SK-N-SH treated with all-trans-retinoic acid at 6 μM for 48 hours (cell line): Measurements from ENCODE around the gene KIAA1210.

ENCODE experiments used
- ATAC-seq: fragments of 200-7000 bp; cut with Tn5 transposase; 3 replicates; pipeline ENCODE4 v1.9.1; 2020; ENCODE audit warnings: mild to moderate bottlenecking, moderate library complexity
- ARNTL ChIP-seq: fragments of 450-650 bp; formaldehyde crosslinking; IDR thresholded peaks from 2 replicates; pipeline ENCODE4 v1.5.0; 2020; ENCODE audit warnings: low read depth, mild to moderate bottlenecking, moderate library complexity, borderline replicate concordance
- BACH2 ChIP-seq: fragments of 250-450 bp; sonication (Bioruptor Pico); IDR thresholded peaks from 2 replicates; pipeline ENCODE4 v1.9.0; 2021; ENCODE audit warnings: mild to moderate bottlenecking, borderline replicate concordance
- CREB5 ChIP-seq: fragments of 250-450 bp; sonication (Bioruptor Pico); IDR thresholded peaks from 2 replicates; pipeline ENCODE4 v1.5.1; 2020; ENCODE audit warnings: low read depth, mild to moderate bottlenecking, moderate library complexity
- CSDC2 ChIP-seq: fragments of 250-450 bp; sonication (Bioruptor Pico); IDR thresholded peaks from 2 replicates; pipeline ENCODE4 v1.5.0; 2020; ENCODE audit warnings: mild to moderate bottlenecking, moderate library complexity
- CSRNP3 ChIP-seq: fragments of 250-450 bp; sonication (Bioruptor Pico); IDR thresholded peaks from 2 replicates; pipeline ENCODE4 v1.5.1; 2021; ENCODE audit warnings: mild to moderate bottlenecking, moderate library complexity
- ESRRG ChIP-seq: fragments of 250-450 bp; sonication (Bioruptor Pico); IDR thresholded peaks from 2 replicates; pipeline ENCODE4 v1.6.1; 2021; ENCODE audit warnings: mild to moderate bottlenecking
- ISL1 ChIP-seq: fragments of 250-450 bp; sonication (Bioruptor Pico); IDR thresholded peaks from 2 replicates; pipeline ENCODE4 v2.1.2; 2022; ENCODE audit warnings: mild to moderate bottlenecking, moderate library complexity
- OSR1 ChIP-seq: fragments of 250-450 bp; sonication (Bioruptor Pico); IDR thresholded peaks from 2 replicates; pipeline ENCODE4 v1.8.0; 2022; ENCODE audit warnings: moderate library complexity, mild to moderate bottlenecking, inconsistent platforms
- PATZ1 ChIP-seq: fragments of 250-450 bp; sonication (Bioruptor Pico); IDR thresholded peaks from 2 replicates; pipeline ENCODE4 v1.8.0; 2020; ENCODE audit warnings: mild to moderate bottlenecking, moderate library complexity, borderline replicate concordance
- POU6F1 ChIP-seq: fragments of 250-450 bp; sonication (Bioruptor Pico); IDR thresholded peaks from 2 replicates; pipeline ENCODE4 v1.8.0; 2021; ENCODE audit warnings: low read depth, mild to moderate bottlenecking, moderate library complexity, borderline replicate concordance
- PPARA ChIP-seq: fragments of 250-450 bp; sonication (Bioruptor Pico); IDR thresholded peaks from 2 replicates; pipeline ENCODE4 v1.5.0; 2020; ENCODE audit warnings: mild to moderate bottlenecking, borderline replicate concordance
- RARB ChIP-seq: fragments of 250-450 bp; sonication (Bioruptor Pico); IDR thresholded peaks from 2 replicates; pipeline ENCODE4 v1.8.0; 2021; ENCODE audit warnings: mild to moderate bottlenecking, moderate library complexity
- SNAI2 ChIP-seq: fragments of 250-450 bp; sonication (Bioruptor Pico); IDR thresholded peaks from 2 replicates; pipeline ENCODE4 v1.5.0; 2020; ENCODE audit warnings: mild to moderate bottlenecking, moderate library complexity
- TCF4 ChIP-seq: fragments of 250-450 bp; sonication (Bioruptor Pico); IDR thresholded peaks from 2 replicates; pipeline ENCODE4 v1.8.0; 2021; ENCODE audit warnings: mild to moderate bottlenecking, moderate library complexity, borderline replicate concordance
- TOX ChIP-seq: fragments of 250-450 bp; sonication (Bioruptor Pico); IDR thresholded peaks from 2 replicates; pipeline ENCODE4 v1.8.0; 2021; ENCODE audit warnings: mild to moderate bottlenecking, moderate library complexity, borderline replicate concordance
- ZC3H10 ChIP-seq: fragments of 250-450 bp; sonication (Bioruptor Pico); IDR thresholded peaks from 2 replicates; pipeline ENCODE4 v1.5.1; 2021; ENCODE audit warnings: mild to moderate bottlenecking, moderate library complexity
- ZFP30 ChIP-seq: fragments of 450-650 bp; formaldehyde crosslinking; IDR thresholded peaks from 2 replicates; pipeline ENCODE4 v1.5.0; 2022; ENCODE audit warnings: mild to moderate bottlenecking, moderate library complexity
- ZNF70 ChIP-seq: fragments of 450-650 bp; formaldehyde crosslinking; IDR thresholded peaks from 2 replicates; pipeline ENCODE4 v1.5.0; 2020; ENCODE audit warnings: mild to moderate bottlenecking, moderate library complexity
- ZNF8 ChIP-seq: fragments of 450-650 bp; formaldehyde crosslinking; IDR thresholded peaks from 2 replicates; pipeline ENCODE4 v1.5.0; 2020; ENCODE audit warnings: mild to moderate bottlenecking, moderate library complexity

KIAA1210 gene

GRCh38 chrX:119127650-119128049 is at the start of gene KIAA1210:
TSS of gene KIAA1210 (minus strand) at chrX:119127812. CDS start at chrX:119123642, 4,170 bp downstream.
- ATAC-seq = no peak
- TF ChIP-seq TCF4 (CRISPR knock-in tag) (no peak), TOX (CRISPR knock-in tag) (no peak), CSRNP3 (CRISPR knock-in tag) (no peak), ZNF8 (CRISPR knock-in tag) (no peak), OSR1 (CRISPR knock-in tag) (no peak), ISL1 (CRISPR knock-in tag) (no peak), ZFP30 (CRISPR knock-in tag) (no peak)

GRCh38 chrX:119177278-119177677 is 49.7 kb upstream of the KIAA1210 start:
- no peak for ATAC-seq
- TF ChIP-seq RARB (CRISPR knock-in tag) (no peak), CSRNP3 (CRISPR knock-in tag) (no peak), ESRRG (CRISPR knock-in tag) (no peak), PPARA (CRISPR knock-in tag) (no peak), CREB5 (CRISPR knock-in tag) (no peak), PATZ1 (no peak), BACH2 (CRISPR knock-in tag) (no peak), ZC3H10 (CRISPR knock-in tag) (no peak), SNAI2 (CRISPR knock-in tag) (no peak), ZFP30 (CRISPR knock-in tag) (no peak), TCF4 (CRISPR knock-in tag) (no peak), TOX (CRISPR knock-in tag) (no peak)

- TF ChIP-seq ISL1 (CRISPR knock-in tag) (no peak), ARNTL (CRISPR knock-in tag) (no peak), RARB (CRISPR knock-in tag) (no peak), POU6F1 (CRISPR knock-in tag) (no peak), TCF4 (CRISPR knock-in tag) (no peak), ZFP30 (CRISPR knock-in tag) (no peak), ZC3H10 (CRISPR knock-in tag) (no peak), CSDC2 (CRISPR knock-in tag) (no peak), ZNF8 (CRISPR knock-in tag) (no peak), SNAI2 (CRISPR knock-in tag) (no peak), ESRRG (CRISPR knock-in tag) (no peak), OSR1 (CRISPR knock-in tag) (no peak), CSRNP3 (CRISPR knock-in tag) (no peak), CREB5 (CRISPR knock-in tag) (no peak), PATZ1 (no peak), TOX (CRISPR knock-in tag) (no peak), ZNF70 (no peak)
- ATAC-seq = no peak
These were observed 47.3 kb upstream of the KIAA1210 start for GRCh38 chrX:119174900-119175299.
